ENCODE data around the gene CARM1. TPM values are rescaled to one million over a fixed set of nuclear protein-coding genes. Genes with fewer than 3 reads are reported as not detected.

The CARM1 gene
- total RNA-seq, 1 experiment from 2014 or later: 56.2 TPM

- DNase-seq (no peak), ATAC-seq (no peak)
- Histone ChIP-seq H4K20me1 (ENCODE audit: low read length) (peaks cover 19% of the 10 kb centered on the region; the same call in 1 of the 2 replicates), H3K4me2 (ENCODE audit: low read length) (no peak overlapping the region), H3K9me2 (replicated peaks; ENCODE audit: low read length) (no peaks in the 10 kb centered on the region), H3F3A (ENCODE audit: low read length, unreplicated experiment) (peaks cover 11% of the 10 kb centered on the region), H3K27me3 (ENCODE audit: low read length) (no peaks in the 10 kb centered on the region), H3K36me3 (ENCODE audit: low read depth, low read length) (no peaks in the 10 kb centered on the region), H2AFZ (ENCODE audit: low read length) (no peak overlapping the region), H3K27ac (ENCODE audit: low read length) (no peak overlapping the region), H3K9me3 (ENCODE audit: low read length) (no peaks in the 10 kb centered on the region), H3K9ac (ENCODE audit: low read length) (no peak overlapping the region), H3K79me2 (ENCODE audit: low read length) (peaks cover 66% of the 10 kb centered on the region), H3K4me3 (ENCODE audit: low read length) (no peak overlapping the region), H3K4me1 (ENCODE audit: insufficient read depth, low read length) (peaks cover 36% of the 10 kb centered on the region)
- BruUV-seq (replicated peaks): no TSS peak
- TF ChIP-seq EZH2phosphoT487 (IDR thresholded peaks at IDR 0.05; ENCODE audit: borderline replicate concordance, low read length) (no peak), EZH2 (IDR thresholded peaks at IDR 0.05; ENCODE audit: low read length, unreplicated experiment) (no peak)
- TF ChIP-seq, protein P1, sequence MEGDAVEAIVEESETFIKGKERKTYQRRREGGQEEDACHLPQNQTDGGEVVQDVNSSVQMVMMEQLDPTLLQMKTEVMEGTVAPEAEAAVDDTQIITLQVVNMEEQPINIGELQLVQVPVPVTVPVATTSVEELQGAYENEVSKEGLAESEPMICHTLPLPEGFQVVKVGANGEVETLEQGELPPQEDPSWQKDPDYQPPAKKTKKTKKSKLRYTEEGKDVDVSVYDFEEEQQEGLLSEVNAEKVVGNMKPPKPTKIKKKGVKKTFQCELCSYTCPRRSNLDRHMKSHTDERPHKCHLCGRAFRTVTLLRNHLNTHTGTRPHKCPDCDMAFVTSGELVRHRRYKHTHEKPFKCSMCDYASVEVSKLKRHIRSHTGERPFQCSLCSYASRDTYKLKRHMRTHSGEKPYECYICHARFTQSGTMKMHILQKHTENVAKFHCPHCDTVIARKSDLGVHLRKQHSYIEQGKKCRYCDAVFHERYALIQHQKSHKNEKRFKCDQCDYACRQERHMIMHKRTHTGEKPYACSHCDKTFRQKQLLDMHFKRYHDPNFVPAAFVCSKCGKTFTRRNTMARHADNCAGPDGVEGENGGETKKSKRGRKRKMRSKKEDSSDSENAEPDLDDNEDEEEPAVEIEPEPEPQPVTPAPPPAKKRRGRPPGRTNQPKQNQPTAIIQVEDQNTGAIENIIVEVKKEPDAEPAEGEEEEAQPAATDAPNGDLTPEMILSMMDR (conservative IDR thresholded peaks at IDR 0.05; ENCODE audit: low read depth, low read length): no peak
- ChIA-PET POLR2A (ENCODE audit: unreplicated experiment) (no interaction called here), CTCF (no interaction called here)
- intact Hi-C loops (cut with micrococcal nuclease): no loop called here
Observed at GRCh38 chr19:10895363-10895762, 24.0 kb downstream of the CARM1 start.

DNA sequence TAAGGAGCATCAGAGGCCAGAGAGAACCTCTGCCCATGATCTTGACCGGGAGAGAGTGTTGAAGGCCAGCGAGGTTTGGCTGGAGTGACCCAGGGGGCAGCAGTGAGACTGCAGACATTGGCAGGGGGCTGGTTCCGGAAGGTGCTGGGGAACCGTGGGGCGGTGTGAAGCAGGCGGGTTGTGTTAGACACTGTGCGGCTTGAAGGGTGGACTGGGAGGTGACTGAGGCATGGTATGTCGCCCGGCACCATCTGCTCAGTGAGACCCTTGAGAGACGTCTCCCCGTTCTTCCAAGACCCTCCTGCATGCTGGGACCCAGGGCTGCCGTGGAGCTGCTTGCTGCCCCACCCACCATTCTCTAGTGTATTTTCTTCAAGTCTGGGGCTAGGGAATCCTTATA, 24.6 kb downstream of the CARM1 start:
- ChIA-PET CTCF (no interaction called here), POLR2A (ENCODE audit: unreplicated experiment) (no interaction called here)
- Histone ChIP-seq H3F3A (ENCODE audit: low read length, unreplicated experiment) (peaks cover 11% of the 10 kb centered on the region), H3K79me2 (ENCODE audit: low read length) (peaks cover 67% of the 10 kb centered on the region), H3K27ac (ENCODE audit: low read length) (no peak overlapping the region), H3K4me3 (ENCODE audit: low read length) (no peak overlapping the region), H3K27me3 (ENCODE audit: low read length) (no peaks in the 10 kb centered on the region), H3K9me2 (replicated peaks; ENCODE audit: low read length) (no peaks in the 10 kb centered on the region), H4K20me1 (ENCODE audit: low read length) (peaks cover 19% of the 10 kb centered on the region; the same call in 1 of the 2 replicates), H3K9ac (ENCODE audit: low read length) (no peak overlapping the region), H3K4me2 (ENCODE audit: low read length) (no peak overlapping the region), H3K36me3 (ENCODE audit: low read depth, low read length) (no peaks in the 10 kb centered on the region), H3K4me1 (ENCODE audit: insufficient read depth, low read length) (peaks cover 36% of the 10 kb centered on the region), H3K9me3 (ENCODE audit: low read length) (no peaks in the 10 kb centered on the region), H2AFZ (ENCODE audit: low read length) (no peak overlapping the region)
- no peak for DNase-seq
- intact Hi-C loops (cut with micrococcal nuclease): loop anchor here (2.0 kb wide), 1 partner anchor 23 kb away; no protein-coding TSS in a partner anchor
- BruUV-seq (replicated peaks): no TSS peak
- no peak for ATAC-seq
- TF ChIP-seq, protein P1 (conservative IDR thresholded peaks at IDR 0.05; ENCODE audit: low read depth, low read length): peak; percentile 50
- TF ChIP-seq EZH2 (IDR thresholded peaks at IDR 0.05; ENCODE audit: low read length, unreplicated experiment): no peak
- TF ChIP-seq EZH2phosphoT487 (IDR thresholded peaks at IDR 0.05; ENCODE audit: borderline replicate concordance, low read length): no peak

DNA sequence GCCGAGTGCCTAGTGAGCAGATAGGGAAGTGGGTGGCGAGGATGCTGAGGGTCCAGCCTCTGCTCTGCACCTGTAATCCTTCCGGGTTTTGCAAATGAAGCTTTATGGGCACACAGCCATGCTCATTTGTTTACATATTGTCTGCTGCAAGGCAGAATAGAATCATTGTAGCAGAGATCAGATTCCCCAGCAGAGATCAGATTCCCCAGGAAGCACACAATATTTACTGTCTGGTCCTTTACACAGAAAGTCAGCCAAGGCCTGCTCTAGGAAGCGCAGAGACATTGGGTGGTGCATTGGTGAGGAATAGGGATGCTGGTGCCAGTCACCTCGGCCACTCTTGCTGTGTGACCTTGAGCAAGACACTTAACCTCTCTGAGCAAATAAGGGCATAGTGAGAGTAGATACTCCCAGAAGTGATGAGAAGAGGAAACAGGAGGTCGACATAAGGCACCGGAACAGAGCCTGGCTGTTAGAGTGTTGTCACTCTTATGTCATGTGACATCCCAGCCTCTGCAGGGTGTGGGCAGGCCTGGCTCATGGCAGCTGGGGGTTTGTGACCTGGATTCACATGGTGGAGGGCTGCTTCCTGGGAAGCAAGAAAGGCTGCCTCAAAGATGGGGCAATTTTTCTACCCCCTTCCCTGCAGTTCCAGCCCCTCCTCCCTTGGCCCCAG, 25.6 kb downstream of the CARM1 start:
- Histone ChIP-seq H3K9me3 (ENCODE audit: low read length) (no peaks in the 10 kb centered on the region), H2AFZ (ENCODE audit: low read length) (no peak overlapping the region), H3K79me2 (ENCODE audit: low read length) (peaks cover 66% of the 10 kb centered on the region), H3K9me2 (replicated peaks; ENCODE audit: low read length) (no peaks in the 10 kb centered on the region), H3K36me3 (ENCODE audit: low read depth, low read length) (no peaks in the 10 kb centered on the region), H3K27ac (ENCODE audit: low read length) (0 out of 2 replicates have a peak overlapping the region, but pooled peaks have one; percentile 1), H3K9ac (ENCODE audit: low read length) (no peak overlapping the region), H3K4me1 (ENCODE audit: insufficient read depth, low read length) (peaks cover 36% of the 10 kb centered on the region), H3K4me3 (ENCODE audit: low read length) (no peak overlapping the region), H3K4me2 (ENCODE audit: low read length) (no peak overlapping the region), H4K20me1 (ENCODE audit: low read length) (peaks cover 19% of the 10 kb centered on the region; the same call in 1 of the 2 replicates), H3K27me3 (ENCODE audit: low read length) (no peaks in the 10 kb centered on the region), H3F3A (ENCODE audit: low read length, unreplicated experiment) (peaks cover 11% of the 10 kb centered on the region)
- TF ChIP-seq EZH2 (IDR thresholded peaks at IDR 0.05; ENCODE audit: low read length, unreplicated experiment) (no peak), EZH2phosphoT487 (IDR thresholded peaks at IDR 0.05; ENCODE audit: borderline replicate concordance, low read length) (no peak)
- TF ChIP-seq, protein P1 (conservative IDR thresholded peaks at IDR 0.05; ENCODE audit: low read depth, low read length): no peak
- CTCF ChIA-PET: interaction anchor here (0.6 kb wide), 2 partner anchors 11 to 1976 kb away, joined by 3 to 9 read pairs; no protein-coding TSS in a partner anchor
- DNase-seq (peak; percentile 66), ATAC-seq (peak; percentile 75)
- no TSS peak for BruUV-seq (replicated peaks)
- POLR2A ChIA-PET (ENCODE audit: unreplicated experiment): interaction anchor here (0.6 kb wide), 1 partner anchor 901 kb away, joined by 3 read pairs; the partner anchor contains the start of gene ZNF491
- intact Hi-C loops (cut with micrococcal nuclease): loop anchor here (2.0 kb wide), 1 partner anchor 24 kb away; no protein-coding TSS in a partner anchor
